Measurements from ENCODE around the gene LGI1. TPM values are rescaled to one million over a fixed set of nuclear protein-coding genes. Genes with fewer than 3 reads are reported as not detected.

LGI1 gene
- total and polyA plus RNA-seq, 10 donors, result 0.16 TPM; not detected in 9

DNA sequence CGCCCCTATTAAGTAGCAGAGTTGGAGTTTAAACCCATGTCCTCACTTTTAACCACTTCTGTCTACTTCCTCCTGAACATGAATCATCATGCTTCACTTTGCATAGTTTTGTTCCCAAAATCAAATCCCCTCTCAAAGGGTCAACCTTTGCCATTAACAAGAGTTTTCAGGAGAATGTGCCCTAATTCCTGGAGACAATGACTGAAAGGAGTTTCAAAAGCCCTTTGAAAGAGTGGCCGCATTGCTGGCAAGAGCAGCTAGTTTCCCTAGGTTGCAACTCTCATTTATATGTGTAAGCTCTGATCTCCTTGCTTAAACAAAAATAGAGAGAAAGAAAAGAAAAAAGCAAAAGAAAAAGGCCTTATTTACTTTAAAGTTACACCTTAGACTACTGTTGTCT, 9.2 kb downstream of the LGI1 start:
- intact Hi-C loops (cut with DNase I; ENCODE audit: low total_unique reads), result no loop called here
- Histone ChIP-seq H3K9me3 (no peaks in the 10 kb centered on the region), H3K27ac (no peak overlapping the region), H3K36me3 (no peaks in the 10 kb centered on the region), H3K4me1 (no peaks in the 10 kb centered on the region), H3K4me3 (no peak overlapping the region), H3K27me3 (replicated peaks in 1 of 7) (peaks cover 0 to 10% (median 0%) of the 10 kb centered on the region in 7 donors)
- no peak for DNase-seq
- TF ChIP-seq, protein P1, sequence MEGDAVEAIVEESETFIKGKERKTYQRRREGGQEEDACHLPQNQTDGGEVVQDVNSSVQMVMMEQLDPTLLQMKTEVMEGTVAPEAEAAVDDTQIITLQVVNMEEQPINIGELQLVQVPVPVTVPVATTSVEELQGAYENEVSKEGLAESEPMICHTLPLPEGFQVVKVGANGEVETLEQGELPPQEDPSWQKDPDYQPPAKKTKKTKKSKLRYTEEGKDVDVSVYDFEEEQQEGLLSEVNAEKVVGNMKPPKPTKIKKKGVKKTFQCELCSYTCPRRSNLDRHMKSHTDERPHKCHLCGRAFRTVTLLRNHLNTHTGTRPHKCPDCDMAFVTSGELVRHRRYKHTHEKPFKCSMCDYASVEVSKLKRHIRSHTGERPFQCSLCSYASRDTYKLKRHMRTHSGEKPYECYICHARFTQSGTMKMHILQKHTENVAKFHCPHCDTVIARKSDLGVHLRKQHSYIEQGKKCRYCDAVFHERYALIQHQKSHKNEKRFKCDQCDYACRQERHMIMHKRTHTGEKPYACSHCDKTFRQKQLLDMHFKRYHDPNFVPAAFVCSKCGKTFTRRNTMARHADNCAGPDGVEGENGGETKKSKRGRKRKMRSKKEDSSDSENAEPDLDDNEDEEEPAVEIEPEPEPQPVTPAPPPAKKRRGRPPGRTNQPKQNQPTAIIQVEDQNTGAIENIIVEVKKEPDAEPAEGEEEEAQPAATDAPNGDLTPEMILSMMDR (IDR thresholded peaks at IDR 0.05 in 8 of 11, conservative IDR thresholded peaks at IDR 0.05 in 3 of 11), result no peak
- TF ChIP-seq POLR2AphosphoS5 (IDR thresholded peaks at IDR 0.05) (no peak), POLR2A (IDR thresholded peaks at IDR 0.05) (no peak)
- 87 to 96% (median 95%) methylated on average over 2 of the region's 2 CpGs for WGBS, 5 donors

DNA sequence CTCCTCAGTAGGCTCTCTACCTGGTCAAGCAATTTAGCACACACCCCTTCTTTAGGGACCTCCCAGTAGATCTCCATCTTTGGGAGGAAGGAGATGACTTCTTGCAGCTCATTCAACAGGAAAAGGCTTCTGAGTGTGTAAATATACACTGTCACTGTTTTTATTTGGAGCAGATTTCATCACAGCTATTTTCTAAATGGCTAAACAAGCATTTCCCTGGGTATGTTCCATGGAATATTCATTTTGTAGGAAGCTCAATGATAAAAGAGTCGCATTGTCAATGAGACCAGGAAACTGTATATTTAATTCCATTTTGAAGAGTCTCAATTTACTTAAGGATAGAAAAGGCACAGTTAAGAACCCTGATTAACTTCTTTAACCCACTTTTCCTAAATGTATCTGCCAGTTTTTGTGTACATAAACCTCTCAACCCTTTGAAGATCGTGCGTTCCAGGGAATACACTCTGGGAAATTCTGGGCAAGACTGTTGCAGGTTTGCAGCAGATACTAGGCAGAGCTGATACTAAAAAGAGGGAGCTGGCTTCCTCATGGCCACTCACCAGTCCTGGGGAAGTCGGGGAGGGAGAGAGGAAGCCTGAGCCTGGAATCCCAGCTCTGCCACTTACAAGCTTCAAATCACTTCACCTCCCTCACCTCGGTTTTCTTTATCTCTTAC, 10.1 kb downstream of the LGI1 start:
- 60 to 75% (median 66%) methylated on average over 5 of the region's 5 CpGs for WGBS, 5 donors
- H3K27ac ChIP-seq, result no peak overlapping the region
- intact Hi-C loops (cut with DNase I; ENCODE audit: low total_unique reads), result no loop called here
- H3K4me1 ChIP-seq, result no peaks in the 10 kb centered on the region
- no peaks in the 10 kb centered on the region for H3K36me3 ChIP-seq
- no peak for DNase-seq
- H3K9me3 ChIP-seq, result no peaks in the 10 kb centered on the region
- no peak overlapping the region for H3K4me3 ChIP-seq
- TF ChIP-seq POLR2A (IDR thresholded peaks at IDR 0.05) (no peak), POLR2AphosphoS5 (IDR thresholded peaks at IDR 0.05) (no peak)
- TF ChIP-seq, protein P1 (IDR thresholded peaks at IDR 0.05 in 8 of 11, conservative IDR thresholded peaks at IDR 0.05 in 3 of 11), result no peak
- peaks cover 0 to under 1% (median 0%) of the 10 kb centered on the region in 7 donors for H3K27me3 ChIP-seq (replicated peaks in 1 of 7)

DNA sequence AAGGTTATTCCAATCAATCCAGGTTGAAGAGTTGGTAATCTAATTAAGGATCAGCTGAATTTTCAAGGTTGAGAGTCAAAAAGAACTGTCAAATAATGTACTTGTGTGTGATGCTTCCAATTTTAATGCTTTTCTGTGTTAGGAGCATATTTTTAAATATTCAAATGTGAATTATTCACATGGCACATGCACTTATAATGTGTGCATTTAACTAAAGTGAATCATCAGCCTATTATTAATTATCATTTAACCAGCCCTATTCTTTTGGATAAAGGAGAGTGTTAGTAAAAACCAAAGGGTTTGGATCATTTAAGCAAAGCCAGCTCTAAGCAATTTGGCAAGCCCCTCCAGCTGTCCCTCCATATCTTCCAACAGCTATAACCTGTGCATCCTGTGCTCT, 11.2 kb downstream of the LGI1 start:
- H3K27me3 ChIP-seq (replicated peaks in 1 of 7), result peaks cover 0 to 3% (median 0%) of the 10 kb centered on the region in 7 donors
- intact Hi-C loops (cut with DNase I; ENCODE audit: low total_unique reads), result no loop called here
- no peaks in the 10 kb centered on the region for H3K36me3 ChIP-seq
- H3K4me1 ChIP-seq, result no peaks in the 10 kb centered on the region
- H3K27ac ChIP-seq, result no peak overlapping the region
- no peak overlapping the region for H3K4me3 ChIP-seq
- no peak for DNase-seq
- no peaks in the 10 kb centered on the region for H3K9me3 ChIP-seq
- TF ChIP-seq, protein P1 (IDR thresholded peaks at IDR 0.05 in 8 of 11, conservative IDR thresholded peaks at IDR 0.05 in 3 of 11), result no peak
- TF ChIP-seq POLR2AphosphoS5 (IDR thresholded peaks at IDR 0.05) (no peak), POLR2A (IDR thresholded peaks at IDR 0.05) (no peak)

DNA sequence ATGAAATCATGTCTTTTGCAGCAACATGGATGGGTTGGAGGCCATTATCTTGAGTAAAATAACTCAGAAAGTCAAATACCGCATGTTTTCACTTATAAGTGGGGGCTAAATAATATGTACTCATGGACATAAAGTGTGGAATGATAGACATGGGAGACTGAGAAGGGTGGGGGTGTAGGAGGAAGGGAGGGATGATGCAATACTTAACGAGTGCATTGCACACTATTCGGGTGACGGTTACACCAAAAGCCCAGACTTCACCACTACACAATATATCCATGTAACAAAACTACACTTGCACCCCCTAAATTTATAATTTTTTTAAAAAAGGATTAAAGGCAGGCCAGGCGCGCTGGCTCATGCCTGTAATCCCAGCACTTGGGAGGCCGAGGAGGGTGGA, 13.6 kb downstream of the LGI1 start:
- Histone ChIP-seq H3K36me3 (no peaks in the 10 kb centered on the region), H3K27ac (no peak overlapping the region), H3K27me3 (replicated peaks in 1 of 7) (peaks cover 0 to 6% (median 0%) of the 10 kb centered on the region in 7 donors), H3K4me1 (no peaks in the 10 kb centered on the region), H3K4me3 (no peak overlapping the region), H3K9me3 (no peaks in the 10 kb centered on the region)
- no peak for DNase-seq
- intact Hi-C loops (cut with DNase I; ENCODE audit: low total_unique reads), result no loop called here
- TF ChIP-seq, protein P1 (IDR thresholded peaks at IDR 0.05 in 8 of 11, conservative IDR thresholded peaks at IDR 0.05 in 3 of 11), result no peak
- TF ChIP-seq POLR2A (IDR thresholded peaks at IDR 0.05), result no peak
- TF ChIP-seq POLR2AphosphoS5 (IDR thresholded peaks at IDR 0.05), result no peak
- WGBS, 5 donors, result 68 to 81% (median 76%) methylated on average over 7 of the region's 7 CpGs
